ENCODE measurements around the gene EFCAB11. TPM values are rescaled to one million over a fixed set of nuclear protein-coding genes. Genes with fewer than 3 reads are reported as not detected.

The EFCAB11 gene
- total and polyA plus RNA-seq, 9 of the 15 experiments (the other 6 are each of a cell fraction or from before 2014, with no cell fraction given), result 13.4 to 37.9 (median 17.4) TPM

DNA sequence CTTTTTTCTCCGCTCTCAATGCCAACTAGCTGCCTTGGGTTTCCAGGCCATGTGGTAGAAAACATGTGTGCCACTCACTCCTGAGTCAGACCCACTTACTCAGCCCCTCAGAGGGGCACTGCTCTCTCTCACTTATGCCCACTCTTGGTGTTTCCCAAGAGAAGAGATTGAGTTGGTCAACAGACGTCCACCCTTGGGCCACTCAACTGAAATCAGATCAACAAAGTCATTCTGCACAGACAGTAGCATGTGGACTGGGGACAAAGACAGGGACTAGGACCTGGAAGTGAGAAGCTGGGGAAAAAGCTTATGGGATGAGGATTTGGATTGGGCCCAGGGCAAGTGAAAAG lies 161.2 kb downstream of the EFCAB11 start (continued):
- TF ChIP-seq ZNF41 (CRISPR knock-in tag; conservative IDR thresholded peaks at IDR 0.05), result no peak
- no peak for TF ChIP-seq SMAD3 (CRISPR knock-in tag; conservative IDR thresholded peaks at IDR 0.05)

DNA sequence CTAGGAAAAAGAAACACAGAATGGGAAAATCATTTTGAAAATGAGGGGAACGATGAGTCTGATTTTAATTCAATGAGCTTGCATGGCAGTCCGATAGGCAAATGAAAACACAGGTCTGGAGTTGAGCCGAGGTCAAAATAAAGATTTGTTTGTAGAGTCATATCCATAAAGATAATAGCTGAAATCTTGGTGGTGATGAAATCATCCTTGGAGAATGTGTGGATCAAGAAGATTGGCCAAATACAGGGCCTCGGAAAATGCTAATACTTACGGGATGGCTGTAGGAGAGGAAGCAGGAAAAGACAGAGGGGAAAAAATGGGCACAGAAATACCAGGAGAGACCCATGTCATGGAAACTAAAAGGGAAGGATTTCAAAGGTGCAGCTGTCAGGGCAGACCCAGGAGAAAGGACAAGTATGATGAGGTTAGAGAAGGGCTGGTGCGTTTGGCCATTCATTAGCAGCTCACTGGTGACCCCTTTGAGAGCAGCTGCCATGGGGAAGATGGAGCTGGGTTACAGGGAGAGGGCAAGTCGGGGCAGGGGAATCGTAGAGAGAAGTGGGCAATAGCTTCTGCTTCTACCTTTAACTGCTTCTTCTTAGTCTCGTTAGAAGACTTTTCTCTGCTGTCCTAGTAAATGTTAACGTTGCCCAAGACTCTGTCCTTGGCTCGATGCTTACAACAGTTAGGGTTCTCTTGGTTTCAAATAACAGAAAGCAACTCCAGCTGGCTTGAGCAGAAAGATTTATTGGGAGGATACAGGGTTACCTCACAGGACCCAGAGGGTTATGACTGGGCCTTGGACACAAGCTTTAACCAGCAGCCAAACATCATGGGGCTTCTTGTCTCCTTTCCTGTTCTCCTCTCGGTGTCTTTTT lies 161.8 kb downstream of the EFCAB11 start:
- intact Hi-C loops (cut with micrococcal nuclease) (no loop called here), in situ Hi-C loops (cut with MboI) (no loop called here)
- FAIRE-seq (no peak), ATAC-seq (no peak), DNase-seq (ENCODE audit: extremely low read depth in 1 of 4, low spot score in 3 of 4) (no peak)
- no peak overlapping the region for H3K4me2 ChIP-seq (ENCODE audit: insufficient read depth, low read length)
- H3K36me3 ChIP-seq (ENCODE audit: control insufficient read depth, insufficient read depth, low read length), result no peaks in the 10 kb centered on the region
- no peaks in the 10 kb centered on the region for H3K4me1 ChIP-seq (replicated peaks in 1 of 2; ENCODE audit: control insufficient read depth in 2 of 2, insufficient read depth in 2 of 2, low read length in 2 of 2)
- ChIA-PET CTCF (ENCODE audit: low intra/inter-chr PET ratio) (no interaction called here), POLR2A (interaction anchor here (0.6 kb wide), 2 partner anchors 384 to 604 kb away, joined by 3 read pairs; no protein-coding TSS in a partner anchor)
- no peak for TF ChIP-seq ZNF79 (CRISPR knock-in tag; IDR thresholded peaks at IDR 0.05; ENCODE audit: low read depth)
- TF ChIP-seq, protein P1, sequence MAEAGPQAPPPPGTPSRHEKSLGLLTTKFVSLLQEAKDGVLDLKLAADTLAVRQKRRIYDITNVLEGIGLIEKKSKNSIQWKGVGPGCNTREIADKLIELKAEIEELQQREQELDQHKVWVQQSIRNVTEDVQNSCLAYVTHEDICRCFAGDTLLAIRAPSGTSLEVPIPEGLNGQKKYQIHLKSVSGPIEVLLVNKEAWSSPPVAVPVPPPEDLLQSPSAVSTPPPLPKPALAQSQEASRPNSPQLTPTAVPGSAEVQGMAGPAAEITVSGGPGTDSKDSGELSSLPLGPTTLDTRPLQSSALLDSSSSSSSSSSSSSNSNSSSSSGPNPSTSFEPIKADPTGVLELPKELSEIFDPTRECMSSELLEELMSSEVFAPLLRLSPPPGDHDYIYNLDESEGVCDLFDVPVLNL (CRISPR knock-in tag; IDR thresholded peaks at IDR 0.05; ENCODE audit: low read depth), result no peak
- no peak for TF ChIP-seq CEBPB (tag; IDR thresholded peaks at IDR 0.05)
- TF ChIP-seq EWSR1 (IDR thresholded peaks at IDR 0.05; ENCODE audit: borderline replicate concordance, low read depth, partially characterized antibody), result no peak
- H3K9ac ChIP-seq (ENCODE audit: insufficient read depth in 1 of 2, low read depth in 2 of 2, low read length in 2 of 2), result no peak overlapping the region
- H3K4me3 ChIP-seq, result no peak overlapping the region
- BruUV-seq (replicated peaks), result no TSS peak
- no peak overlapping the region for H3K27ac ChIP-seq (ENCODE audit: extremely low read depth, low read depth, low read length)
- H3K9me1 ChIP-seq (ENCODE audit: control insufficient read depth, insufficient read depth, low read length), result no peaks in the 10 kb centered on the region
- 0% methylated on average over 11 of the region's 12 CpGs for WGBS (ENCODE audit: insufficient coverage, low coverage, missing lambda C conversion rate)
- no peaks in the 10 kb centered on the region for H4K20me1 ChIP-seq (replicated peaks; ENCODE audit: control insufficient read depth, insufficient read depth, low read length)
- H3K79me2 ChIP-seq (ENCODE audit: control insufficient read depth, insufficient read depth, low read length), result no peaks in the 10 kb centered on the region
- H3K9me3 ChIP-seq (replicated peaks; ENCODE audit: control insufficient read depth, insufficient read depth, low read depth, low read length), result no peaks in the 10 kb centered on the region
- no peaks in the 10 kb centered on the region; a peak in 1 of 5 replicates for H3K27me3 ChIP-seq (ENCODE audit: control insufficient read depth in 2 of 2, insufficient read depth in 2 of 2, low read length in 2 of 2)
- no peak overlapping the region for H2AFZ ChIP-seq (ENCODE audit: low read depth, low read length)
